T-cell (primary cell): ENCODE data around the gene POLE. TPM values are rescaled to one million over a fixed set of nuclear protein-coding genes. Genes with fewer than 3 reads are reported as not detected.

ENCODE experiments used
- ATAC-seq, 4 experiments: fragments of 200-7000 bp in 3 of 4; fragments of 150-1000 bp in 1 of 4; cut with Tn5 transposase; replicated peaks in 1 of 4; 1 replicate in 3 of 4; 2 replicates in 1 of 4; pipeline ENCODE4 v1.10.0; 2021; ENCODE audit warnings: moderate library complexity in 3 of 4, mild to moderate bottlenecking in 2 of 4, moderate number of reproducible peaks in 1 of 4
- CTCF ChIA-PET, 2 donors: fragments of 300-600 bp; sonication (Branson Sonifier 250); formaldehyde crosslinking; loops; one replicate each; lab custom pipeline; 2022; ENCODE audit warnings: antibody characterized with exemption in 2 of 2; lab: Charles Lee
- POLR2A ChIA-PET, 2 donors: fragments of 300-600 bp; sonication (Branson Sonifier 250); formaldehyde crosslinking; loops; one replicate each; lab custom pipeline; 2022; ENCODE audit warnings: antibody characterized with exemption in 2 of 2; lab: Charles Lee
- DNase-seq, 35 experiments: peaks; one replicate each; pipeline versions ENCODE4 v3.0.0 to v3.0.0-alpha.2; 2013 to 2023
- H3K27ac ChIP-seq: one replicate; pipeline ENCODE4 v1.5.1; 2013; ENCODE audit warnings: low read length
- H3K27me3 ChIP-seq, 2 experiments: replicated peaks in 1 of 2; 1 replicate in 1 of 2; 2 replicates in 1 of 2; pipeline versions ENCODE4 v1.6.1 to v1.7.0; 2013; ENCODE audit warnings: low read length in 1 of 2, mixed read lengths in 1 of 2; ENCODE audit not compliant: control insufficient read depth in 2 of 2, insufficient read depth in 2 of 2; ENCODE audit errors: extremely low read depth in 1 of 2
- H3K36me3 ChIP-seq, 2 donors: 1 replicate in 1 of 2; 2 replicates in 1 of 2; pipeline versions ENCODE4 v1.6.1 to v1.7.0; 2013; ENCODE audit warnings: low read length in 1 of 2; ENCODE audit not compliant: control insufficient read depth in 2 of 2, insufficient read depth in 1 of 2; ENCODE audit errors: extremely low read depth in 1 of 2
- H3K4me1 ChIP-seq, 2 experiments: 1 replicate in 1 of 2; 2 replicates in 1 of 2; pipeline versions ENCODE4 v1.6.1 to v1.7.0; 2013; ENCODE audit warnings: low read length in 2 of 2, mixed read lengths in 1 of 2; ENCODE audit not compliant: insufficient read depth in 2 of 2, control insufficient read depth in 1 of 2; ENCODE audit errors: extremely low read depth in 1 of 2
- H3K4me3 ChIP-seq, 2 donors: 1 replicate in 1 of 2; 2 replicates in 1 of 2; pipeline versions ENCODE4 v1.5.1 to v1.7.0; 2013; ENCODE audit warnings: mild to moderate bottlenecking in 2 of 2, low read length in 1 of 2, moderate library complexity in 1 of 2; ENCODE audit not compliant: control insufficient read depth in 1 of 2; ENCODE audit errors: extremely low read depth in 1 of 2
- H3K9me3 ChIP-seq: 2 replicates; pipeline ENCODE4 v1.7.0; 2013
- H3K27ac Mint-ChIP-seq, 2 donors: one replicate each; pipeline ENCODE4 v1.8.0; 2020 to 2021; ENCODE audit warnings: mild to moderate bottlenecking in 2 of 2, mixed read lengths in 2 of 2
- H3K27me3 Mint-ChIP-seq, 2 donors: one replicate each; pipeline ENCODE4 v1.8.0; 2021 to 2022; ENCODE audit warnings: mixed read lengths in 2 of 2
- H3K36me3 Mint-ChIP-seq: one replicate; pipeline ENCODE4 v1.8.0; 2021; ENCODE audit warnings: mixed read lengths
- H3K4me1 Mint-ChIP-seq, 3 donors: one replicate each; pipeline ENCODE4 v1.8.0; 2020 to 2022; ENCODE audit warnings: mixed read lengths in 3 of 3, mild to moderate bottlenecking in 1 of 3
- H3K4me3 Mint-ChIP-seq, 3 donors: one replicate each; pipeline ENCODE4 v1.8.0; 2020 to 2022; ENCODE audit warnings: mild to moderate bottlenecking in 3 of 3, mixed read lengths in 3 of 3, moderate library complexity in 3 of 3
- H3K9me3 Mint-ChIP-seq, 3 donors: one replicate each; pipeline ENCODE4 v1.8.0; 2020 to 2022; ENCODE audit warnings: mixed read lengths in 3 of 3
- whole genome bisulfite sequencing: methylation state at CpG from one replicate; pipeline ENCODE4 v1.1.5; 2013; ENCODE audit warnings: missing lambda C conversion rate; ENCODE audit not compliant: insufficient coverage; 5-methylcytosine and 5-hydroxymethylcytosine counted together
- total RNA-seq, 35 experiments: library from RNA in 6 of 35; stranded (reverse) in 6 of 35; fragments of 120-200 nt in 1 of 35; gene quantifications; one replicate each; pipeline versions ENCODE4 v1.2.1 to v1.2.4 and lab custom pipeline; 2013 to 2026

POLE gene
- total RNA-seq, 5 donors from 2014 or later (not counting 1 experiment from before 2014, with no cell fraction given), result 43.6 to 70.4 (median 66.1) TPM

DNA sequence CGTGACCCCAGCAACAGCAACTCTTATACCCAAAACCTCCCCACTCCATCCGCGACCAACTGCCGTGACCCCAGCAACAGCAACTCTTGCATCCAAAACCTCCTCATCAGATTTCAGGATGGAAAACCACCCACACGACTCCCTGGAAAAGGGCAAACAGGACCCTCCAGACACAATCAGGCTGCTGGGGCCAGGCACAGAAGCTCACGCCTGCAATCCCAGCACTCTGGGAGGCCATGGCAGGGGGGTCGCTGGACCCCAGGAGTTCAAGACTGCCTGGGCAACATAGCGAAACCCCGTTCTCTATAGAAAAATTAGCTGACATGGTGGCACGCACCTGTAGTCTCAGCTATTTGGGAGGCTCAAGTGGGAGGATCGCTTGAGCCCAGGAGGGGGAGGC lies 43.2 kb upstream of the POLE start:
- Histone ChIP-seq H3K27ac (no peak overlapping the region), H3K4me3 (no peak overlapping the region), H3K27me3 (no peaks in the 10 kb centered on the region), H3K4me1 (no peaks in the 10 kb centered on the region), H3K36me3 (peaks cover 34 to 82% of the 10 kb centered on the region in 2 donors), H3K9me3 (no peaks in the 10 kb centered on the region)
- no peaks in the 10 kb centered on the region for H3K9me3 Mint-ChIP-seq
- H3K36me3 Mint-ChIP-seq, result peaks cover 77% of the 10 kb centered on the region
- WGBS, result 94% methylated on average over 10 of the region's 11 CpGs
- H3K27ac Mint-ChIP-seq, result no peak overlapping the region
- ATAC-seq (no peak), DNase-seq (no peak)
- H3K4me1 Mint-ChIP-seq, result peaks cover 2 to 9% (median 4%) of the 10 kb centered on the region in 3 donors
- ChIA-PET CTCF (no interaction called here), POLR2A (no interaction called here)
- no peak overlapping the region for H3K4me3 Mint-ChIP-seq
- no peaks in the 10 kb centered on the region for H3K27me3 Mint-ChIP-seq

DNA sequence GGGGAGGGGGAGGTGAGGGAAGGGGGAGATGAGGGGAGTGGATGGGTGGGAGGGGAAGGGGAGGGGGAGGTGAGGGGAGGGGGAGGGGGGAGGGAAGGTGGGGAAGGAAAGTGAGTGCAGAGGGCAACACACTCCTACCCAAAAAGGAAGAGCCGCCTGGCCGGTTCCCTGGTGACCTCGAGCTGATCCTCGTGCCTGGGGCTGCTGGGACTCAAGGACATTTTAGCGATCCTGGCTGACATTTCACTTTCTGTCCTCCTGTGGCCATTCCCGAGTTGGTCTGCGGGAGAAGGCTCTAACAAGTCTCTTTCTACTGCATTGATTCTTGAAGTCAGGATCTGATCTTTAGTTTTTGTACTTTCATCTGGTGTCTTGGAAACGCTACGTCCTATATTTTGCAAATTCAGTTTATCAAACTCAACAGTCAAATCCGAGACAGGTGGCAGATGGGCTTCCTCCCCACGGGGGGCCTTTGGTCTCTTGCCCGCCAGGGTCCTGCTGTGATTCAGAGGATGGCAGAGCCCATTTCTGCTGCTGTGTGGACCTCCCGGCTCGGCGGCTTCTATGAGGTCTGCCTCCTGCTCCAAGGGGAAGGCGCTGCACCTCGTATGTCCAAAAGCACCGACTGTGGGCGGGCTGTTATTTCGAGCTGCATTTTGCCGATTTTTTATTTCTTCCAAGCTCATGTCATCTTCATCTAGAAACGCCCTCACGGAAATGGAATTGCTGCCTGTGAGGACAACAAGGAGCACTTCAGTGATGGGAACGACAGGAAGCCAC lies 42.6 kb upstream of the POLE start:
- no peak for ATAC-seq

DNA sequence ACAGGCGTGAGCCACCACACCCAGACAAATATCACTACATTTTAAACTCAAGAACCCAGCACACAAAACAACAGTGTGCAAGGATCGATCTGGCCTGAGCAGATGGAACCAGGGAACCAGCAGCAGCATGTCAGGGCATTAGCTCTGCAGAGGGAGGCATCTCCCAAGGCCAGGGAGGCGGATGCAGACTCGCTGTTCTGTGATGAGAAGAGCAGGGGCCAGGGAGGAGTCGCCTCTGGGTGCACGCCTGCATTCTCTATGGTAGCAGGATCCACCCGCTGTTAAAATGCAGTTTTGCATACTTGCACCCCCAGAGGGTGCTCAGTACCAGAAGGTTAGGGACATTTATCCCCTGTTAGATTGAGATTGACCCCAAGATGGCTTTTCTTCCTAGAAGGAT lies 41.4 kb upstream of the POLE start:
- WGBS, result 100% methylated on average over 5 of the region's 7 CpGs
- H3K4me3 ChIP-seq, result no peak overlapping the region
- no peak overlapping the region for H3K27ac ChIP-seq
- peaks cover 72% of the 10 kb centered on the region for H3K36me3 Mint-ChIP-seq
- H3K4me1 ChIP-seq, result no peaks in the 10 kb centered on the region
- no peaks in the 10 kb centered on the region for H3K27me3 ChIP-seq
- no peaks in the 10 kb centered on the region for H3K9me3 Mint-ChIP-seq
- ChIA-PET CTCF (interaction anchor here in 1 of 2 donors (0.6 kb wide), 1 partner anchor 96 kb away, joined by 5 read pairs; no protein-coding TSS in a partner anchor), POLR2A (no interaction called here)
- no peaks in the 10 kb centered on the region for H3K9me3 ChIP-seq
- H3K4me3 Mint-ChIP-seq, result no peak overlapping the region
- peaks cover 39 to 84% of the 10 kb centered on the region in 2 donors for H3K36me3 ChIP-seq
- no peak overlapping the region for H3K27ac Mint-ChIP-seq
- H3K27me3 Mint-ChIP-seq, result no peaks in the 10 kb centered on the region
- peaks cover 2 to 9% (median 4%) of the 10 kb centered on the region in 3 donors for H3K4me1 Mint-ChIP-seq
- DNase-seq, result no peak
- ATAC-seq, result no peak

More for the DNA sequence above, 42.6 kb upstream of the POLE start:
- no peak overlapping the region for H3K27ac Mint-ChIP-seq
- Histone ChIP-seq H3K27me3 (no peaks in the 10 kb centered on the region), H3K4me1 (no peaks in the 10 kb centered on the region), H3K36me3 (peaks cover 37 to 82% of the 10 kb centered on the region in 2 donors), H3K9me3 (no peaks in the 10 kb centered on the region), H3K4me3 (no peak overlapping the region), H3K27ac (no peak overlapping the region)
- H3K4me3 Mint-ChIP-seq, result no peak overlapping the region
- H3K9me3 Mint-ChIP-seq, result no peaks in the 10 kb centered on the region
- peaks cover 2 to 9% (median 4%) of the 10 kb centered on the region in 3 donors for H3K4me1 Mint-ChIP-seq
- H3K27me3 Mint-ChIP-seq, result no peaks in the 10 kb centered on the region
- H3K36me3 Mint-ChIP-seq, result peaks cover 77% of the 10 kb centered on the region
- ChIA-PET POLR2A (no interaction called here), CTCF (interaction anchor here in 1 of 2 donors (0.6 kb wide), 1 partner anchor 59 kb away, joined by 15 read pairs; no protein-coding TSS in a partner anchor)
- WGBS, result 95% methylated on average over 13 of the region's 24 CpGs
- DNase-seq, result no peak

DNA sequence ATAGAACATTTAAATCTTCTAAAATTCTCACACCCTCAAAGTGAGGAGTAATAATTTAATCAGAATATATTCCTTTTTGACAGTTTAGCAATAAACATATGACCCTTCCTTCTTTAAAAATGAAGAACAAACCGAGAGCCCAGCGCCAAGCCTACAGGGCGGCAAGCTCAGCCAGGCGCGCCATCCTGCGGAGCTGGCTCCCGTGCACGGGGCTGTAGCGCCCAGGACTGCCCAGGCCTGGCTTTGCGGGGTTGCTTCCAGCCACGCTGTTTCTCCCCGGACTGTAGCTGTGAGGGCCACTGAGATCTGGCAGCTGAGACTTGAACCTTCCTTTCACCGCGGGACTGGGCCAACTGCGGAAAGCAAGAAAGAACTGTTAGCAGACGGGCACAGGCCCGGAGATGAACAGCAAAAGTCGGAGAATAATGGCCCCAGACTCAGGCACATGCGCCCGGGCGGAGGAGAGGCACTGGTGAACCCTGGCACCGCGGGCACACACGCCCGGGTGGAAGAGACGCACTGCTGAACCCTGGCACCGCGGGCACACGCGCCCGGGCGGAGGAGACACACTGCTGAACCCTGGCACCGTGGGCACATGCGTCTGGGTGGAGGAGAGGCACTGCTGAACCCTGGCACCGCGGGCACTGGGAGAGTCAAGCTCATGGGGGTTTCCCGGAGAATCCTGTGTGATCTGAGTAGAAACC lies 40.1 kb upstream of the POLE start:
- Histone ChIP-seq H3K27ac (no peak overlapping the region), H3K9me3 (no peaks in the 10 kb centered on the region), H3K4me1 (no peaks in the 10 kb centered on the region), H3K36me3 (peaks cover 39 to 83% of the 10 kb centered on the region in 2 donors), H3K27me3 (no peaks in the 10 kb centered on the region), H3K4me3 (no peak overlapping the region)
- no peaks in the 10 kb centered on the region for H3K9me3 Mint-ChIP-seq
- CTCF ChIA-PET, result no interaction called here
- H3K4me1 Mint-ChIP-seq, result peaks cover 2 to 9% (median 5%) of the 10 kb centered on the region in 3 donors
- ATAC-seq, result no peak
- WGBS, result 96% methylated on average over 36 of the region's 37 CpGs
- H3K36me3 Mint-ChIP-seq, result peaks cover 61% of the 10 kb centered on the region
- no peak overlapping the region for H3K27ac Mint-ChIP-seq
- DNase-seq, result no peak
- H3K4me3 Mint-ChIP-seq, result no peak overlapping the region
- POLR2A ChIA-PET, result no interaction called here
- no peaks in the 10 kb centered on the region for H3K27me3 Mint-ChIP-seq

DNA sequence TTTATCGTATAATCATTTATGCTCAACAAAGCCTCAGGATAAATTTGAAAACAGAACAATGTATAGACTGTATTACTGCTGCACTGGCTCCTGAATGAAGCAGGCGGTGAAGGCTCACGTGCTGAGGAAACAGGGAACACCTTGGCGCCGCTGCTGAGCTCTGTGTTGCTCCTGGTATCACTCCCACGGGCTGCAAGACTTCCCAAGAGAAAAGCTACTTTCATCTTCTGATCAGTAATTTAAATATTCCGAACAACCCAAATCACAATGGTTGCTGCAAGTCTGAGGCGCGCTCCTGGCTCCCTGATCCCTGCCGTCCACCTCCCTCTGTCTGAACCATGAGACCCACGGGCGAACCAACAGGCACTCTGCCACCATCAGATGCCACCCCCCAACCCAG lies 39.2 kb upstream of the POLE start:
- Histone ChIP-seq H3K27ac (no peak overlapping the region), H3K36me3 (peaks cover 35 to 77% of the 10 kb centered on the region in 2 donors), H3K4me1 (no peaks in the 10 kb centered on the region), H3K9me3 (no peaks in the 10 kb centered on the region), H3K27me3 (no peaks in the 10 kb centered on the region), H3K4me3 (no peak overlapping the region)
- ChIA-PET POLR2A (no interaction called here), CTCF (no interaction called here)
- Mint-ChIP-seq H3K4me1 (peaks cover 2 to 5% (median 3%) of the 10 kb centered on the region in 3 donors), H3K36me3 (peaks cover 55% of the 10 kb centered on the region), H3K27me3 (no peaks in the 10 kb centered on the region), H3K9me3 (no peaks in the 10 kb centered on the region), H3K27ac (no peak overlapping the region), H3K4me3 (no peak overlapping the region)
- ATAC-seq, result no peak
- no peak for DNase-seq
- WGBS, result over 99% methylated on average over 9 of the region's 12 CpGs

DNA sequence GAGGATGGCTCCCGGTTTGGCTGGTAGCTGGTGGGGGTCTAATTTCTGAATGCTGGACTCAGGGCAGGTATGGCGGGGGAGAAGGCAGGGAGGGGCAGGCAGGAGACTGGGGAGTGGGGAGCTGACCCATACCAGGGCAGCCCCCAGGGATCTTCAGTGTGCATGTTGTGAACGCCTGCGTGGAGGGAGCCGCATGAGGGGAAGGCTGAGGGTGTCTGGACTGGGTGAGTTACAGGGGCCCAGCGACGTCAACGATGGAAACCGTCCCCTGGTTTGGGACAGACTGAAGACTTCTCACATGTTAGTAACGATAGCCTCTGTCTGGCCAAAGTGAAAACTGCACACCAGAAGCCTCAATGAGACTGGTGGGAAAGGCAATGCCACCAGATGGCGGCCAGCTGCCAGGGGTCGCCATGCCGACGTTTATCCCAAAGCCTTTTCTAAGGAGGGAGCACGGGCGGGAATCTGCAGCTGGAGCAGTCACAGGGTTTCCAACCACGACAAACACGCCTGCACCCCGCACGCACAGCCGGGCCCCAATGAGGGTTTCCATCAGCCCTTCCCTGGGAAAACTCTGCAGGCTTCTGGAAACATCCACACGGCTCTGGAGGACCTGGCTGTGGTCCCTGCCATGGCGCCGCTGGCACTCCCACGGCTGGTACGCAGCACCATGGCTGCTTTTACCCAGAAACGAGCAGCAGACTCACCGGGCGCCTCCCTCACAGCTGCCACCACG lies 37.5 kb upstream of the POLE start:
- Histone ChIP-seq H3K4me3 (no peak overlapping the region), H3K36me3 (peaks cover 29 to 78% of the 10 kb centered on the region in 2 donors), H3K27ac (no peak overlapping the region), H3K9me3 (no peaks in the 10 kb centered on the region), H3K27me3 (no peaks in the 10 kb centered on the region), H3K4me1 (no peaks in the 10 kb centered on the region)
- 95% methylated on average over 27 of the region's 30 CpGs for whole genome bisulfite sequencing
- Mint-ChIP-seq H3K4me1 (peaks cover 1 to 5% (median 3%) of the 10 kb centered on the region in 3 donors), H3K4me3 (no peak overlapping the region), H3K9me3 (no peaks in the 10 kb centered on the region), H3K27ac (no peak overlapping the region), H3K36me3 (peaks cover 52% of the 10 kb centered on the region), H3K27me3 (no peaks in the 10 kb centered on the region)
- DNase-seq (no peak), ATAC-seq (no peak)
- CTCF ChIA-PET, result no interaction called here
- POLR2A ChIA-PET, result no interaction called here
